Uterus (tissue), 4 donors: Measurements from ENCODE around the gene RAD51B. TPM values are rescaled to one million over a fixed set of nuclear protein-coding genes. Genes with fewer than 3 reads are reported as not detected.

Source experiments
- DNase-seq, 2 donors: peaks; one replicate each; pipeline ENCODE4 v3.0.0-alpha.2; 2019 to 2020
- H3K27ac ChIP-seq, 2 donors: fragments of 200-600 bp; sonication (generic); 1 replicate in 1 of 2; 2 replicates in 1 of 2; pipeline ENCODE4 v1.5.1; 2016 to 2018
- H3K27me3 ChIP-seq, 2 donors: fragments of 200-600 bp; sonication (generic); one replicate each; pipeline ENCODE4 v1.5.1; 2018 to 2019; ENCODE audit warnings: control low read depth in 1 of 2
- H3K36me3 ChIP-seq, 2 donors: fragments of 200-600 bp; sonication (generic); one replicate each; pipeline ENCODE4 v1.5.1; 2019; ENCODE audit warnings: control low read depth in 1 of 2
- H3K4me1 ChIP-seq, 2 donors: fragments of 200-600 bp; sonication (generic); one replicate each; pipeline ENCODE4 v1.5.1; 2018 to 2019; ENCODE audit warnings: control low read depth in 1 of 2
- H3K4me3 ChIP-seq, 2 donors: fragments of 200-600 bp; sonication (generic); 1 replicate in 1 of 2; 2 replicates in 1 of 2; pipeline ENCODE4 v1.5.1; 2018 to 2019; ENCODE audit warnings: mild to moderate bottlenecking in 1 of 2
- H3K9me3 ChIP-seq, 2 donors: fragments of 200-600 bp; sonication (generic); one replicate each; pipeline ENCODE4 v1.5.1; 2019; ENCODE audit warnings: control low read depth in 1 of 2
- CTCF ChIP-seq, 4 experiments: fragments of 200-600 bp in 2 of 4; fragments of 450-650 bp in 2 of 4; sonication (generic) in 2 of 4; IDR thresholded peaks; one replicate each; pipeline ENCODE4 v1.5.1; 2016 to 2019; ENCODE audit warnings: antibody characterized with exemption in 4 of 4, mild to moderate bottlenecking in 2 of 4, moderate library complexity in 1 of 4
- POLR2A ChIP-seq, 2 donors: fragments of 450-650 bp; IDR thresholded peaks; one replicate each; pipeline ENCODE4 v1.6.1; 2016; ENCODE audit warnings: antibody characterized with exemption in 2 of 2, mild to moderate bottlenecking in 1 of 2, moderate library complexity in 1 of 2
- intact Hi-C: fragments of 100-400 bp; cut with DNase I; formaldehyde crosslinking; loops from one replicate; pipeline ENCODE4 v1.15.1; 2023; ENCODE audit warnings: low total_unique reads
- total RNA-seq, 4 donors: library from RNA; depleted of rRNA in 3 of 4; stranded (reverse); fragments of >200 nt in 3 of 4; gene quantifications; one replicate each; pipeline versions ENCODE4 v1.1.0 to v1.2.4, GENCODE V29; 2014 to 2023
- donor health status: DM: yes; HTN: yes; CAD: no.

The RAD51B gene
- total RNA-seq, 4 donors from 2014 or later, result 29.5 to 100.0 (median 70.3) TPM

GRCh38 chr14:68345738-68346137 lies 526.2 kb downstream of the RAD51B start:
- Histone ChIP-seq H3K36me3 (no peaks in the 10 kb centered on the region), H3K9me3 (no peaks in the 10 kb centered on the region), H3K4me3 (no peak overlapping the region), H3K27me3 (no peaks in the 10 kb centered on the region), H3K27ac (no peak overlapping the region), H3K4me1 (no peaks in the 10 kb centered on the region)
- intact Hi-C loops, result loop anchor here (10.0 kb wide), 1 partner anchor 71 kb away; no protein-coding TSS in a partner anchor
- DNase-seq, result no peak
- TF ChIP-seq CTCF (IDR thresholded peaks at IDR 0.05) (no peak), POLR2A (IDR thresholded peaks at IDR 0.05) (no peak)

- H3K9me3 ChIP-seq, result no peaks in the 10 kb centered on the region
- intact Hi-C loops, result loop anchor here (10.0 kb wide), 1 partner anchor 72 kb away; no protein-coding TSS in a partner anchor
- TF ChIP-seq CTCF (IDR thresholded peaks at IDR 0.05) (no peak), POLR2A (IDR thresholded peaks at IDR 0.05) (no peak)
- no peak for DNase-seq
- H3K36me3 ChIP-seq, result no peaks in the 10 kb centered on the region
- no peaks in the 10 kb centered on the region for H3K27me3 ChIP-seq
- H3K4me1 ChIP-seq, result no peaks in the 10 kb centered on the region
- no peak overlapping the region for H3K4me3 ChIP-seq
- H3K27ac ChIP-seq, result no peak overlapping the region
Observed at GRCh38 chr14:68346556-68347343, 527.2 kb downstream of the RAD51B start.

GRCh38 chr14:68349900-68350629 lies 530.5 kb downstream of the RAD51B start:
- Histone ChIP-seq H3K4me3 (no peak overlapping the region), H3K27ac (no peak overlapping the region), H3K36me3 (no peaks in the 10 kb centered on the region), H3K27me3 (no peaks in the 10 kb centered on the region), H3K9me3 (no peaks in the 10 kb centered on the region), H3K4me1 (no peaks in the 10 kb centered on the region)
- no peak for DNase-seq
- intact Hi-C loops, result loop anchor here (10.0 kb wide), 1 partner anchor 75 kb away; no protein-coding TSS in a partner anchor
- no peak for TF ChIP-seq POLR2A (IDR thresholded peaks at IDR 0.05)
- no peak for TF ChIP-seq CTCF (IDR thresholded peaks at IDR 0.05)

GRCh38 chr14:68355415-68355814 lies 535.8 kb downstream of the RAD51B start:
- Histone ChIP-seq H3K36me3 (no peaks in the 10 kb centered on the region), H3K4me1 (peaks cover 0 to 7% of the 10 kb centered on the region in 2 donors), H3K9me3 (no peaks in the 10 kb centered on the region), H3K4me3 (no peak overlapping the region), H3K27me3 (no peaks in the 10 kb centered on the region), H3K27ac (no peak overlapping the region)
- TF ChIP-seq CTCF (IDR thresholded peaks at IDR 0.05) (no peak), POLR2A (IDR thresholded peaks at IDR 0.05) (no peak)
- no peak for DNase-seq
- intact Hi-C loops, result no loop called here

GRCh38 chr14:68357777-68358176 lies 538.2 kb downstream of the RAD51B start:
- Histone ChIP-seq H3K27ac (peak overlapping the region in 1 of 2 donors; percentile 72), H3K27me3 (no peaks in the 10 kb centered on the region), H3K9me3 (no peaks in the 10 kb centered on the region), H3K4me1 (peaks cover 0 to 7% of the 10 kb centered on the region in 2 donors), H3K4me3 (no peak overlapping the region), H3K36me3 (no peaks in the 10 kb centered on the region)
- TF ChIP-seq POLR2A (IDR thresholded peaks at IDR 0.05), result no peak
- TF ChIP-seq CTCF (IDR thresholded peaks at IDR 0.05), result no peak
- DNase-seq, result no peak
- intact Hi-C loops, result no loop called here
